ENCODE results near the gene TEKT2. TPM values are rescaled to one million over a fixed set of nuclear protein-coding genes. Genes with fewer than 3 reads are reported as not detected.

The TEKT2 gene
- total RNA-seq, 1 donor from 2014 or later, result not detected

DNA sequence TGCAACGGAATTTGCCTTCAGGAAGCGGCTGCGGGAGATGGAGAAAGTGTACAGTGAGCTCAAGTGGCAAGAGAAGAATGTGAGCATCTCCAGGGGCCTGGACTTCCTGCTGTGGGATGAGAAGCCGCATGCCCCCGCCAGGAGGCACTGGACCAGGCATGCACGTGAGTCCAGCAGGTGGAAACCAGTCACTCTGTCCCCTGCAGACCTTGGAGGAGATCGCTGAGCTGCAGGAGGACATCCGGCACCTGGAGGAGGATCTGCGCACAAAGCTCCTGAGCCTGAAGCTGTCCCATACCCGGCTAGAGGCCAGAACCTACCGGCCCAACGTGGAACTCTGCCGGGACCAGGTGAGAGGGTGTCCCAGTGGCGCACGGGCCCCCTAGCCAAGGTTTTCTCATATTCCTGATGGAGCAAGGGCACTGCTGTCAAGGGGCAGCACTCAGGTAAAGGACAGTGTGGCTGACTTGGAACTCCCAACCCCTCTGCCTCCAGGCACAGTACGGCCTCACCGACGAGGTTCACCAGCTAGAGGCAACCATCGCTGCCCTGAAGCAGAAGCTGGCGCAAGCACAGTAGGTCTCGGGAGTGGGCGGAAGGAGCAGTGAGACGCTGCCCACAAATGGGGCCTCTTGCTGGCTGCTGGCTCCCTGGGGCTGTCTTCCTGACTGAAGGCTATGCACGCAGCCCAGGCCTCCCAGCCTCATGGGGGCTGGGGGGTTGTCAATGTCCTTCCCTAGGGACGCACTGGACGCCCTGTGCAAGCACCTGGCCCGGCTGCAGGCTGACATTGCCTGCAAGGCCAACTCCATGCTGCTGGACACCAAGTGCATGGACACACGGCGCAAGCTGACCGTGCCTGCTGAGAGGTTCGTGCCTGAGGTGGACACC, 3.6 kb downstream of the TEKT2 start:
- no peak for DNase-seq (ENCODE audit: low spot score)

DNA sequence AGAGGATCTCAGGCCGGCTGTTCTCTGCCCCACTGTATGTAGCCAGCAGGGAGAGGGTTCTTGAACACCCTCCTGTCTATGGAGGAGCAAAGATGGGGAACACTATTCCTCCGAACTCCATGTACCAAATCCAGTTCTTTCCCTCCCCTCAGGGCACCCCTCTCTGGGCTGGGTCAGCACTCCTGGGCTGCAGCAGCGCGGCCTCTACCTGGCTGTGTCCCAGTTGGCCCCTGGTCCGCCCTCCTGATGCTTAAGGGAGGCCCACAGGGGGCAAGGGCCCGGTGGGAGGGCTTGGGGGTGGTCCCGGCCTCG, 4.3 kb downstream of the TEKT2 start:
- DNase-seq (ENCODE audit: low spot score), result no peak

DNA sequence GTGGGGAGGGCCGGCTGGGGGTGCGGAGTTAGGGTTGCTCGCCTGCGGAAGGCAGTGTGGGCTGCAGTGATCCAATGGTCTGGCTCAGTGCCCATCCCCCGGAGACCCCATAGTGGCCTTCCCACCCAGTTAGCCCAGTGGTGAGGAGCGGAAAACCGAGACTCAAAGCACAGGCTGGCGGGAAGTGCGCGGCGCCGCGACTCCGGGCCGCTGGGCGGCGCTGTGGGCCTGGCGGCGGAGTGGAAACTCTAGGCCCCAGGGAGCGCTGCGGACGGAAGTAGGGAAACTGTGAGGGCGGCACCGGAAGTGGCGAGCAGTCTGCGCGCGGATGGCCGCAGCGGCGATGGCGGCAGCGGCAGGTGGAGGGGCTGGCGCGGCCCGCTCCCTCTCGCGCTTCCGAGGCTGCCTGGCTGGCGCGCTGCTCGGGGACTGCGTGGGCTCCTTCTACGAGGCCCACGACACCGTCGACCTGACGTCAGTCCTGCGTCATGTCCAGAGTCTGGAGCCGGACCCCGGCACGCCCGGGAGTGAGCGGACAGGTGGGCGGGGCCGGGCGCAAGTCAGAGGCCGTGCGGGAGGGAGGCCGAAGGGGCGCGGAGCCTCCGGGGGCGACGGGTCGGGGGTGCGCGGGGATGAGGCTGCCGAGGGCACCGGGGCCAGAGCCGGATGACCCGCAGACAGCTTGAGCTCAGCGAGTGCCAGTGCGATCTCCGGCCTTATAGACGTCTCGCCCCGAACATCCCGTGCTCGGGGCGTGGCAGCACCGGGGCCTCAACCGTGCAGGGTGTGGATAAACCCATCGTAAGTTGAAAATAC, 4.9 kb downstream of the TEKT2 start, which contains the start of gene ADPRS:
Gene ADPRS, plus strand, starts transcription at position 316 of the 816 bp plus-strand sequence. Its CDS starts 13 bp downstream, at position 329.
- peak; percentile 90 for DNase-seq (ENCODE audit: low spot score)

DNA sequence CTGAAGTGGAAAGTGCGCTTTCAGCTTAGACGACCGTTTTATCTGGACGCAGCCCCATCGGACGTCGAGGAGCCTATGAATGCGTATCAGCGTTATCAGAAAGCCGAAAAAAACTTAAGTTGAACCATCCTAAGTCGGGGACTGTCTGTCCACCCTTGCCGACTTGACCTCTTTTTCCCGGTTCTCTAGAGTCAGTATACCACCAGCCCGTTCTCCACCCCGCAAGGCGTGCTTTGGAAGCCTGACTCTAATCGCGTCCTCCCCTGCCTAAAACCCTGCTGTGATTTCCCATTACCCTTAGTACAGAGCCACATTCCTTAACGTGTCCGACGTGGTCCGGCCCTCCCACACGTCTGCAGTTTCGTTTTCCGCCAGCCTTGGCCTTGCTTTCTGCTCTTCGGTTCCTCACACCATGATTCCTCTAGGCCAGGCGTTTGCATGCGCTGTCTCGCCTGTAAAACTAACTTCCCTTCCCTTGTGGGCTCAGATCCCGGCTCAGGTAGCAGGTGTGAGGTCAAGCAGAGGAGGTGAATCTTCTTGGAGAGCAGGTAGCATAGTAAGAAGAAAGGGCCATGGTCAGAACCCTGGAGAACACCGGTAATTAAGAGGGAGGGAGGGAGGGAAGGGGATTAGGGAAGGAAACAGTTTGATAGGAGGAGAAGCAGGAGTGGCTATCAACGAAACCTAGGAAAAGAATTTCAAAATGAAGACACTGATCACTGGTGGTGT, 5.7 kb downstream of the TEKT2 start:
- DNase-seq (ENCODE audit: low spot score), result peak; percentile 43

DNA sequence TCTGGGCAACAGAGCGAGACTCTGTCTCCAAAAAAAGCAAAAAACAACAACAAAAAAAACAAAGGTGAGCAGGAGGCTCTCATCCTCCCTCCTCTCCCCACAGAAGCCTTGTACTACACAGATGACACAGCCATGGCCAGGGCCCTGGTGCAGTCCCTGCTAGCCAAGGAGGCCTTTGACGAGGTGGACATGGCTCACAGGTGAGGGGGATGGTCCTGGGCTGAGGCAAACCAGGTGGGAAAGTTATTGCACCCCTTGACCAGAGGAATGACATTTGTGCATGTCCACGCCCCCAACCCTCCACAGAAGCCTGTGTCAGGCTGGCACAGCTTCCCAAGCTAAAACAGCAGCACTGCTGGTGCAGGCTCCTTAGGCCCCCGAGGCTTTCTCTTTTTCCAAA, 7.2 kb downstream of the TEKT2 start:
- no peak for DNase-seq (ENCODE audit: low spot score)

DNA sequence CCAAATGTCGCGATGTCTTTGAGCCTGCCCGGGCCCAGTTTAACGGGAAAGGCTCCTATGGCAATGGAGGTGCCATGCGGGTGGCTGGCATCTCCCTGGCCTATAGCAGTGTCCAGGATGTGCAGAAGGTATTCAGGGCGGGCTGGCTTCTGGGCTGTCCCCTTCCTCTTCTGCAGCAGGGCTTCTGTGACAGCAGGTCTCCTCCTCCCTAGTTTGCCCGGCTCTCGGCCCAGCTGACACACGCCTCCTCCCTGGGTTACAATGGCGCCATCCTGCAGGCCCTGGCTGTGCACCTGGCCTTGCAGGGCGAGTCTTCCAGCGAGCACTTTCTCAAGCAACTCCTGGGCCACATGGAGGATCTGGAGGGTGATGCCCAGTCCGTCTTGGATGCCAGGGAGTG, 7.8 kb downstream of the TEKT2 start:
- DNase-seq (ENCODE audit: low spot score), result no peak

DNA sequence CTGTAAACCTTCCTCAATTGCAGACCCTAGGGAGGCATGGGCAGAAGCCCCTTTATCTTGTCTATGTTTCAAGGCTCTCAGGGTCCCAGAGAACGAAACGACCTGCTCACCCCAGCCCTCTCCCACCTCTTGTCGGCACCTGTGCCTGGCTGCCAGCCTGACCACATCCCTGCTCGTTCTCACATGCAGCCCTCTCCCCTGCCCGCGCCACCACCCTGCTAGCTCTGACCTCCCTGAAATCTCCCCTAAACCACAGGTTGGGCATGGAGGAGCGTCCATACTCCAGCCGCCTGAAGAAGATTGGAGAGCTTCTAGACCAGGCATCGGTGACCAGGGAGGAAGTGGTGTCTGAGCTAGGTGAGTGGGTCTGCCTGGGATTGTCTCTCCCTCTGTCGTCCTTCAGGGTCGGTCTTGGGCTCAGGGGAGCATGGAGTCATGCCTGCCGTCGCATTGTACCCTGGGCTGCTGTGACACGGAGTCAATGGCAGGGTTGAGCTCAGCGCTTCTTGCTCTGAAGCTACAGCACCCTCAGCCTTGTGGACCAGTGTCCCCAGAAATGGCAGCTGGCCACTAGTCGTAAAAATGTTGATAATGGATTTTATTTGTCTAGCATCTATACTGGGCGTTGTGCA, 8.4 kb downstream of the TEKT2 start:
- DNase-seq (ENCODE audit: low spot score), result no peak

DNA sequence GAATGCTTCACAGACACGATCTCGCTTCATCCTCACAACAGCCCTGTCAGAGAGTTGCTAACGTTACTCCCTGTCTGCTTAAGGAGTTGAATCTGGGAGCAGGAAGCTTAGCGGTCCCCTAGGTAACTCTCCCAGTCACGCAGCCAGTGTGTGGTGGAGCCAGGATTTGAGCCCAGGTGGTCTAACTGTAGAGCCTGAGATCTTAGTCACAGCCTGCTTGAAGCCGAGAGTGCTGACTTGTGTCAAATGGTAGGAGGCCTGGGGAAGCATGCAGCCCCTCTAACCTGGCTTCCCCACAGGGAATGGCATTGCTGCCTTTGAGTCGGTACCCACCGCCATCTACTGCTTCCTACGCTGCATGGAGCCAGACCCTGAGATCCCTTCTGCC, 8.9 kb downstream of the TEKT2 start:
- DNase-seq (ENCODE audit: low spot score), result no peak

DNA sequence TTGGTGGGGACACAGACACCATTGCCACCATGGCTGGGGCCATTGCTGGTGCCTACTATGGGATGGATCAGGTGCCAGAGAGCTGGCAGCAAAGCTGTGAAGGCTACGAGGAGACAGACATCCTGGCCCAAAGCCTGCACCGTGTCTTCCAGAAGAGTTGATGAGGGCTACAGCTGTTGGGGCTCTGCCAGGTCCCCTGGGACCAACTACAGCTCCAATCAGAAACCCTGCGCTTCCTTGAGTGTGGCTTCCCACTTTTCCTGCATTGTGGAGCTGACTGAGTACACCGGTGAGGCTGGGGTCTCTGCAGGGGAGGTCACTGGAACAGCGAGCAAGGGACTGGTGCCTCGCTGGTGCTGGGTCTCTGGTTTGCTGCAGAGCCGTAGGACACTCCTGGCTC, 9.3 kb downstream of the TEKT2 start:
- DNase-seq (ENCODE audit: low spot score), result no peak

DNA sequence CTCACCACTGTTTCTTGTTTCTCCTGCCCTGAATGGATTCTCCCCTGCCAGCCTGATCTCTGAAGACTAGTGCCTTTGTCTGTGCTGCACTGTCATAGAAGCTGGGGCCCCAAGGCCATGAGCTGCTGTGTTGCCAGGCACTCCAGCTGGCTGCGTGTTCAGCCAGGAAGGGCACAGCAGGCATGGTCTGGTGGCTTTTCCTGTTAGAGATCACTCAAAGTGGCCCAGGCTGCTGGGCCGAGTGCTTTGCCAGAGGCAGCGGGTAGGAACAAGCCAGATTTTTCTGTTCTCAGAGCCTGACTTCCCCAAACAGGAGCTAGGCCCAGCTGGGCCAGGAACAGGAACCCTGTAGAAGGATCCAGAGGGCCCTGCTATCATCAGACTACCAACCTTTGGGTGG, 10.0 kb downstream of the TEKT2 start:
- DNase-seq (ENCODE audit: low spot score), result no peak

DNA sequence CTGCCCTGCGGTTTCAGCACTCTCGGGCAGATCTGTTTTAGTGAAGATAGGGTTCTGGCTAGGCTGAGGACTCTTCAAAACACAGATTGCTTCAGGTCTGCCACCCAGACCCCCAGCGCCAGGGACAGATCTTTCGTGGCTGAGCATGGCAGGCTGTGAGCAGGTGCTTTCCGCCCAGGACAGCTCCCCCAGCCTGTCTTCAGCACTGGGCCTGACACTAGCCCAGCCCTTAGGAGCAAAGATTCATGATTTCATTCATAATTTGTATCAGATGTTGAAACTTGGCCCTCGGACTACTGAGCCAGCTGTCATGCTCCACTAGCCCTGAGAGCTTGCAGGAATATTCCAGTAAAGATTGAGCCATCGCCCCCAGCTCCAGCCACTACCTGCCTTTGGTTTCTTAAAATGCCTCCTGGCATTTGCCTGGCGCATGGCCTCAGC, 10.7 kb downstream of the TEKT2 start:
- no peak for DNase-seq (ENCODE audit: low spot score)

DNA sequence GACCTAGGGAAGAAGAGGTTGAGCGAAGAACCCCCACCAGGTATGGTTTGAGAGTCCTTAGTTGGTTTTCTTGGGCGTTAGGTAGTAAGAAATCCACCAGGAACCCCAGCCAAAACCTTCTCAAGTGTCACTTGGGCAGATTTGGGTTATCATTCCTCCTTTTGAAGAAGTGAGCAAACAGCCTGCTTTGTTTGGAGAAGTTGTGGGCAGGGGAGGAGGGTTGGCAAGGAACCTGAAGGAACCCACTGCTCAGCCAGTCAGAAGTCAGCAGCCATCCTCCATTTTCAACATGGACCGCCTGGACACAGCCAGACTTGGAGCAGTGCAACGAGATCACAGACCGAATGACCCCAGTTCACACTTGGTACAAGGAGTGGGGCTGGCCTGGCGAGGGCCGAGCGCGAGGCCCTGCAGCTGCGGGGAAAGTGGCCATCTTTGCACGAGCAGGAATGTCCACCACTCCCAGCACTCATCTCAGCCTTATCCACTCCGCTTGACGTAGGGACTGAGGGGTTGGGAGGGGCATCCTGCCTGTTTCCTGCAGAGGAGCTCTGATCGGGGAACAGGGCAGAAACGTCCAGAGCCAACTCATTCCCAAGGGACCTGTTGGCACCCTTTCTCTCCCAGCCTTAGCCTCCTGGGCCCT, 12.0 kb downstream of the TEKT2 start:
- DNase-seq (ENCODE audit: low spot score), result no peak

DNA sequence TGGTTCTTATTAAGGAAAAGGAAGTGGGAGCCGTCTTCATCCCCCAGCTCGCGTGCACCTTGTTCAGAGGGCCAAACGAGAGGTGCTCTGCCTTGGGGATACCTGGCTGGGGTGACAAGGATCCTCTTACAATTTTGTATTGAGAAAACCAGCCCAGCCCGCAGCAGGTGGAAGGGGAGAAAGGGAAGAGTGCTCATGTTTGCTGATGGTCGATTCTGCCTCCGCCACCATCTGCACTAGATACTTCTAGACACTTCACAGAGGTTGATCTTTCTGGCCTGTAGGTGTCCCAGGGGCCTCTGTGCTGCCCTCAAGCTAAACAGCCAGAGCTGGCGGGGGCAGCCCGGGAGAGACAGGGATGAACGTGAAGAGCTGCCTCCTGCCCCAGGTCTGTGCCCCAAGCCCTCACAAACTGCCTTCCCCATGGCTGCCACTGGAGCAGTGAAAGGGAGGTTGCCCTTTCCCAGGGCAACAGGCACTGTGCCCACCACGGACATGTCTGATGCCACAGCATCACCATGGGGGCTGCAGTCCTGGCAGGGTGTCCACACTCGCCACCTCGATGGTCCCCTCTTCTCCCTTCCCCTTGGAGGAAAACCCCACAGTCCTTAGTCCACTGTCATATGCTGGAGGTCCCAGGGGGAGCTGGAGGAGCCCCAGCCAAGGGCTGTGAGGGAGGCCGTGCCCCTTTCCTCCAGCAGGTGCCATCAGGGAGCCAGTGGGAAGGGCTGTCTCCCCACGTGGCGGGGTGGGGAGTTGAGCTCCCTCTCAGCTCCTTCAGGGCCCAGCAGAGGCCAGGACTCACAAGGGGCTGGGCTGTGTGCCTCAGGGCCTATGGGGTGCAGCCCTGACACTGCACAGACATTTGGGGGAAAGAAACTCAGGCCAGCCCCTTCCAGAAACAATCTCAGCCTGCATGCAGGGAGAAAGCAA, 12.9 kb downstream of the TEKT2 start:
- DNase-seq (ENCODE audit: low spot score), result no peak

DNA sequence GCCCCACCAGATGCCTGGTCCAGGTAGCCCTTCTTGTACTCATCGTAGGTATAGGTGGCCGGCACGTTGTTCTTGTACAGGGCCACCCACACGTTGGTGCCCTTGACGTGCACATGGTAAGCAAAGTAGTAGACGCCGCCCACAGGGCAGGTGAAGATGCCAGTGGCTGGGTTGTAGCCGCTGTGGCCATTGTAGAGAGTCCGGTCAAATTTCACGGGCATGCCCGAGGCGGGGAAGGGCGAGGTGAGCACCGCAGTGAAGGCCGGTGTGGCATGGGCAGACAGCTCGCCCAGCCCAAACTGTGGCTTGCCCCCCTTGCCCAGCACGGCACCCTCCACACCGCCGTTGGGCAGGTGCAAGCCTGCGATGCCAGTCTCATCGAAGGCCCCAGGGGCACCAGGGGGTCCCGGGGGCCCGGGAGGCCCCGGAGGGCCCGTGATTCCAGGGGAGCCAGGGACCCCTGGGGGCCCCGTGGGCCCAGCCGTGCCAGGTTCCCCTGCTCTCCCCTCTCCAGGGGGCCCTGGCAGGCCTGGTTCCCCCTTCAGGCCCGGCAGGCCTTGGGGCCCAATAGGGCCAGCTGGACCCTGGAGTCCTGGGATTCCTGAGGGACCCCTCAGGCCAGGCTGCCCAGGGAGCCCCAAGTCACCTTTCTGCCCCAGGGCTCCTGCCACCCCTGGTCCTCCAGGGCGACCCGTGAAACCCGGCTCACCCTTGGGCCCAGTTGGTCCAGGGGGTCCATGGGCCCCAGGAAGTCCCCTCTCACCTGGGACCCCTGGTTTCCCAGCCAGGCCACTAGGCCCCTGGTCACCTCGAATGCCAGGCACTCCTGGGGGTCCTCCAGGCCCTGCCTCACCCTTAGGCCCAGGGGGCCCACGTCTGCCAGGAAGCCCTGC, 14.0 kb downstream of the TEKT2 start:
- no peak for DNase-seq (ENCODE audit: low spot score)

DNA sequence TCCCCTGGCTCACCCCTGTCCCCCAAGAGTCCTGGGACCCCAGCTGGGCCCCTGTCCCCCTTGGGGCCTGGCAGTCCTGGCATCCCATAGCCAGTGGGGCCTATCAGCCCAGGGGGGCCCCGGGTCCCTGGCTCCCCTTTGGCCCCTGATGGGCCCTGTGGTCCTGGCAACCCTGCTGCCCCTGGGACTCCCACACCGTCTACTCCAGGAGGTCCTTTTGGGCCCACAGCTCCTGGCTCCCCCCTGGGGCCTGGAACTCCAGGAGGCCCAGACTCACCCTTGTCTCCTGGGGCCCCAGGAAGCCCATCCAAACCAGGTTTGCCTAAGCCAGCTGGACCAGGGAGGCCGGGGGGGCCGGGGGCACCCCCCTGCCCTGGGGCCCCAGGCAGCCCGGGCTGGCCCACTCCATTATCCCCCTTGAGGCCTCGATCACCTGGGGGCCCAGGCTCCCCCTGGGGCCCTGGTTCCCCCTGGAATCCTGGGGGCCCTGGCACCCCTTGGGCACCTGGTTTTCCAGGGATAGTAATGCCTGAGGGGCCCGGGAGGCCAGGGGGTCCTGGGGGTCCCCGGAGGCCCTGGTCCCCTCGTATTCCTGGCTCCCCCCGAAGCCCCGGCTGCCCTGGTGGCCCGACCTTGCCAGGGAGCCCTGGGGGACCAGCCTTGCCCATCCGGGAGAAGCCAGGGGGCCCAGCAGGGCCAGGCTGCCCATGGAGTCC, 14.9 kb downstream of the TEKT2 start:
- no peak for DNase-seq (ENCODE audit: low spot score)

DNA sequence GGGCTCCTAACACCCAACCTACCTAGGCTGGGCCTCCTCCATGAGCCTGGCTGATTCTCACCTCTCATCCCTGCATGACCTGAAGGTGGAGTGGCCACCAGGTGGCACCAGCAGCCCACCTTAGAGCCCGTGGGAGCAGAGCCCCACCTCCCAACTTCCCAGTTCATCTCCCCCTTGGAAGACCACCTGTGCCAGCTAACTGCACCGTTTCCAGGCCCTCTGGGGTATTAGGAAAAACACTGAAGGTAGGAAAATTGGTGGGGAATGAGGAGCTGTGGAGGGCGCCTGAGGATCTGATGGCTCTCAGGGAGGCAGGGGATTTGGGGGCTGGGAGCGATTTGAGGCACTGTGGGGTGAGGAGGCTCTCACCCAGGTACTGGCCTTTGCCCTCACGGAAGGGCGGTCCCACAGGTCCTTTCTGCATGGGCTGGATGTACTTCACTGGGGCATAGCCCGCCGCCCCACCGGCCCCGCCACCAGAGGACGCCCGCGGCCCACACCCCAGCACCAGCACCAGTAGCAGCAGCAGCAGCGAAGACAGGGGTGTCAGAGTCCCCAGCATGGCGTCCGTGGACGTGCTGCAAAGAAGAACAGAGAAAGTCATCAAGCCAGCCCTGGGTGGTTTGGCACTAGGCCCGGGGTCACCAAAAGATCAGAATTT, 15.9 kb downstream of the TEKT2 start:
- DNase-seq (ENCODE audit: low spot score), result peak; percentile 77

DNA sequence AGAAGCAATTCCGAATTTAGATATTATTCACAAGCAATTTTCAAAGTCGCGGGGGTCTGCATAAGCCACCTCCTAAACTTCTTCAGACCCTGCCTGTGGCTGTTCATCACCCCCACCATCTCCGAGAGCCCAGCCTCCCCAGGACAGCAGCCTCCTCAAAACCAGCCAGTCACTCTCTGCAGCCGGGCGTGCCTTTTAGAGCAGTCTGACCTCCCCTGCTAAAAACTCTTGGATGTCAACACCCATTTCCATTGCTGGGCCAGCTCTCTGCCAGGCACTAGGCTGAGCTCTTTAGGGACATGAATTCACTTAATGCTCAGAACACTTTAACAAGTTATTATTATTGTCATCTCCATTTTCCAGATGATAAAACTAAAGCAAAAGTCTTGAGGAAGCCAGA, 16.5 kb downstream of the TEKT2 start:
- no peak for DNase-seq (ENCODE audit: low spot score)

DNA sequence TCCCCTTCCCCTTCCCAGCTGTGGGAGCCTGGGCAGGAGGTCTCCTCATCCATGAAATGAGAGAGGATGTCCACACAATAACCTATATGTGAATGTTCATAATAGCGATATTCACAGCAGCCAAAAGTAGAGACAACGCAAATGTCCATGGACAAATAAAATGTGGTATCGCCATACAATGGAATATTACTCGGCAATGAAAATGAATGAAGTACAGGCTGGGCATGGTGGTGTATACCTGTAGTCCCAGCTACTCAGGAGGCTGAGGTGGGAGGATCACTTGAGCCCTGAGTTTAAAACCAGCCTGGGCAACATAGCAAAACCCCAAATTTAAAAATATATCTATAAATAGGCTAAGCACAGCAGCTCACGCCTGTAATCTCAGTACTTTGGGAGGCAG, 17.7 kb downstream of the TEKT2 start:
- no peak for DNase-seq (ENCODE audit: low spot score)
